Nephron (organoid): ENCODE results near the gene RFFL.
"Not testable (repeated sequence)": the region's sequence is repeated elsewhere in the genome, so short reads cannot be mapped to it uniquely, and the experiment has no call there.

ENCODE experiments used
- H3K27ac Mint-ChIP-seq, 3 experiments: 2 replicates each; pipeline ENCODE4 v1.8.0; 2020; ENCODE audit warnings: mixed read lengths in 3 of 3, mild to moderate bottlenecking in 2 of 3, moderate library complexity in 1 of 3
- H3K27me3 Mint-ChIP-seq: 2 replicates; pipeline ENCODE4 v1.8.0; 2021; ENCODE audit warnings: low read depth, mild to moderate bottlenecking, moderate library complexity, mixed read lengths
- H3K36me3 Mint-ChIP-seq: 2 replicates; pipeline ENCODE4 v1.8.0; 2020; ENCODE audit warnings: low read depth, mixed read lengths
- H3K4me1 Mint-ChIP-seq: 2 replicates; pipeline ENCODE4 v1.8.0; 2020; ENCODE audit warnings: mixed read lengths
- H3K4me3 Mint-ChIP-seq, 3 experiments: 2 replicates each; pipeline ENCODE4 v1.8.0; 2020; ENCODE audit warnings: mild to moderate bottlenecking in 3 of 3, mixed read lengths in 3 of 3, moderate library complexity in 2 of 3
- H3K9me3 Mint-ChIP-seq: 2 replicates; pipeline ENCODE4 v1.8.0; 2020; ENCODE audit warnings: mixed read lengths
- CTCF ChIP-seq, 3 experiments: fragments of 200-600 bp; sonication (generic); IDR thresholded peaks; one replicate each; pipeline ENCODE4 v1.5.0; 2021; ENCODE audit warnings: antibody characterized with exemption in 3 of 3; ENCODE audit not compliant: unreplicated experiment in 3 of 3

Gene RFFL

GRCh38 chr17:35006345-35006744 is 57.2 kb downstream of the RFFL start:
- Mint-ChIP-seq H3K9me3 (no peaks in the 10 kb centered on the region), H3K4me1 (no peaks in the 10 kb centered on the region), H3K36me3 (peaks cover 70% of the 10 kb centered on the region), H3K27me3 (no peaks in the 10 kb centered on the region), H3K27ac (no peak overlapping the region), H3K4me3 (no peak overlapping the region)
- TF ChIP-seq CTCF (IDR thresholded peaks at IDR 0.05; ENCODE audit: unreplicated experiment in 3 of 3): no peak

- H3K27ac Mint-ChIP-seq: no peak overlapping the region
- H3K4me3 Mint-ChIP-seq: no peak overlapping the region
- no peaks in the 10 kb centered on the region for H3K9me3 Mint-ChIP-seq
- H3K4me1 Mint-ChIP-seq: no peaks in the 10 kb centered on the region
- TF ChIP-seq CTCF (IDR thresholded peaks at IDR 0.05; ENCODE audit: unreplicated experiment in 3 of 3): no peak
- H3K36me3 Mint-ChIP-seq: peaks cover 67% of the 10 kb centered on the region
- no peaks in the 10 kb centered on the region for H3K27me3 Mint-ChIP-seq
Observed at GRCh38 chr17:35003778-35004177, 59.7 kb downstream of the RFFL start.

GRCh38 chr17:35002876-35003551 is 60.5 kb downstream of the RFFL start:
- no peak overlapping the region for H3K4me3 Mint-ChIP-seq
- no peaks in the 10 kb centered on the region for H3K4me1 Mint-ChIP-seq
- H3K27me3 Mint-ChIP-seq: no peaks in the 10 kb centered on the region
- H3K36me3 Mint-ChIP-seq: peaks cover 68% of the 10 kb centered on the region
- H3K27ac Mint-ChIP-seq: no peak overlapping the region
- TF ChIP-seq CTCF (IDR thresholded peaks at IDR 0.05; ENCODE audit: unreplicated experiment in 3 of 3): no peak
- no peaks in the 10 kb centered on the region for H3K9me3 Mint-ChIP-seq

GRCh38 chr17:35001549-35001948 is 62.0 kb downstream of the RFFL start:
- H3K4me1 Mint-ChIP-seq: peaks cover 13% of the 10 kb centered on the region
- no peaks in the 10 kb centered on the region for H3K27me3 Mint-ChIP-seq
- no peaks in the 10 kb centered on the region for H3K9me3 Mint-ChIP-seq
- no peak overlapping the region for H3K4me3 Mint-ChIP-seq
- no peak for TF ChIP-seq CTCF (IDR thresholded peaks at IDR 0.05; ENCODE audit: unreplicated experiment in 3 of 3)
- H3K27ac Mint-ChIP-seq: no peak overlapping the region
- peaks cover 66% of the 10 kb centered on the region for H3K36me3 Mint-ChIP-seq

- not testable (repeated sequence) for H3K27me3 Mint-ChIP-seq, H3K27ac Mint-ChIP-seq, H3K9me3 Mint-ChIP-seq, H3K4me3 Mint-ChIP-seq
- H3K4me1 Mint-ChIP-seq: peaks cover 16% of the 10 kb centered on the region
- H3K36me3 Mint-ChIP-seq: peaks cover 72% of the 10 kb centered on the region
Observed at GRCh38 chr17:35000965-35001364, 62.5 kb downstream of the RFFL start.

GRCh38 chr17:34999456-34999855 is 64.1 kb downstream of the RFFL start:
- H3K27me3 Mint-ChIP-seq: no peaks in the 10 kb centered on the region
- H3K4me1 Mint-ChIP-seq: peaks cover 16% of the 10 kb centered on the region
- no peak overlapping the region for H3K27ac Mint-ChIP-seq
- peaks cover 68% of the 10 kb centered on the region for H3K36me3 Mint-ChIP-seq
- no peak overlapping the region for H3K4me3 Mint-ChIP-seq
- no peak for TF ChIP-seq CTCF (IDR thresholded peaks at IDR 0.05; ENCODE audit: unreplicated experiment in 3 of 3)
- H3K9me3 Mint-ChIP-seq: no peaks in the 10 kb centered on the region
